GM21723 (cell line): ENCODE data around the gene COL25A1.
"Not testable (repeated sequence)": the region's sequence is repeated elsewhere in the genome, so short reads cannot be mapped to it uniquely, and the experiment has no call there.

Source experiments
- ATAC-seq: cut with Tn5 transposase; IDR thresholded peaks from one replicate; pipeline ENCODE4 v1.9.1; 2021; ENCODE audit warnings: mild to moderate bottlenecking, moderate library complexity; ENCODE audit not compliant: unreplicated experiment

Gene COL25A1

DNA sequence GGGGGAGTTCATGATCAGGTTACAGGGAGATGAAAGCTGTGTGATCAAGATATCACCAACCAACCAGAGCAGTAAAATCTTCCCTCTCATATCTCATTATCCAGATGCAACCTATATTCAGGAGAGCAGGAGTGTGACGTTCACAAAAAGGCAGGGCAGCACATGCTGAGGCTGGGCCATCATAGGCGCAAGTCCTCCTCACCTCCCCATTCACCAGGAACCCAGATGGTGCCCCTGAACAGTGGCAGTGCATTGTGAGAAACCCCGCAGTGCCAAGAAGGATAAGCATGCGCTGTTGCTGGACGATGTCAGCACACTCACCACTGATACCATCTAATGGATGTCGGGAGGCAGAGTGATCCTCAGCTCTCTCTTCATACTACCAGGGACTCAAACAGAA, 170.9 kb downstream of the COL25A1 start:
- no peak for ATAC-seq

- ATAC-seq, result no peak
These were observed 173.9 kb downstream of the COL25A1 start for GRCh38 chr4:109128589-109128988.

GRCh38 chr4:109127866-109128265, 174.6 kb downstream of the COL25A1 start:
- no peak for ATAC-seq

DNA sequence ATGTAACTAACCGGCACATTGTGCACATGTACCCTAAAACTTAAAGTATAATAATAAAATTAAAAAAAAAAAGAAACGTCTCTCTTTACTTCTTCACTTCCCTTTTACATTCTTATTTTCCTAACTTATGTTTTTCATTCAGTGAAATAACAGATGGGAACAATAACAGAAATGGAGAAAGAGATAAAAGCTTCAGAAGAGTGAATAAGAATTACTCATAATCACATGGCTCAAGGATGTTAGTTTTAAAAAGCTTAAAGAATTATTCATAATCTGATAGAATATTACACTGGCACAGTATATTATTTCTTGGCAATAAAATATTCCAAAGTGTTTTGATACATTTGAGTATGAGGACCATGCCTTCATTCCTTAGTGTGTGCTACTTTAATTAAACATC, 175.6 kb downstream of the COL25A1 start:
- ATAC-seq, result no peak

GRCh38 chr4:109125084-109125483, 177.4 kb downstream of the COL25A1 start:
- ATAC-seq, result no peak

- ATAC-seq, result no peak
These were observed 178.5 kb downstream of the COL25A1 start for GRCh38 chr4:109123951-109124350.

- ATAC-seq, result no peak
These were observed 180.9 kb downstream of the COL25A1 start for GRCh38 chr4:109121561-109121960.

DNA sequence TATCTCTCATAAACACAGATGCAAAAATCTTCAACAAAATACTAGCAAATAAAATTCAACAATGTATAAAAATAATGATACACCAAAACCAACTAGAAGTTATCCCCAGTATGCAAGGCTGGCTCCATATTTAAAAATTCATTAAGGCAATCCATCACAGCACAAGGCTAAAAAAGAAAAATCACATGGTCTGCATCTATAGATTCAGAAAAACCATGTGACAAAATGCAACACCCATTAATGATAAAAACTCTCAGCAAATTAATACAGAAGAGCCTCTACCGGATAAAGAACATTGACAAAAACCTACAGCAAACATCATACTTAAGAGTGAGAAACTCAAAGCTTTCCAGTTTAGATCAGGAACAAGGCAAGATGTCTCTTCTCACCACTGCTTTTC, 182.6 kb downstream of the COL25A1 start:
- no peak for ATAC-seq

GRCh38 chr4:109118635-109119034, 183.8 kb downstream of the COL25A1 start:
- no peak for ATAC-seq

DNA sequence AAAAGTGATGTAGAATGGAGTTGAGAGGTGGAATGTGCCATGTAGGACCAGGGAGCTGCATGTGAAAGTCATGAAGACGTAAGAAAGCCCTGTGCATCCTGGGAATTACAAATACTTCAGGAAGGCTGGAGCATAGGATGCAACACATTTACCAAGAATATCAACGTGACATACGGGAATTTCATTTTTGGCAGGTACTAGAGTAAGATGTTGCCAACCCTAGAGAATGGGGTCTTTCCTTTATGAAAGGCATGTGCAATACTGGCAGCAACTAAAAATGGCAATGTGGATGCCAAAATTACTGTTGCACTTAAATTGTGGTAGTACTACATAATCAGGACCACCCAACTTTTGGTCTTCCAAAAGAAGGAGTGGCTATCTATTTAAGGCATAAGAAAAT, 188.0 kb downstream of the COL25A1 start:
- ATAC-seq, result no peak

DNA sequence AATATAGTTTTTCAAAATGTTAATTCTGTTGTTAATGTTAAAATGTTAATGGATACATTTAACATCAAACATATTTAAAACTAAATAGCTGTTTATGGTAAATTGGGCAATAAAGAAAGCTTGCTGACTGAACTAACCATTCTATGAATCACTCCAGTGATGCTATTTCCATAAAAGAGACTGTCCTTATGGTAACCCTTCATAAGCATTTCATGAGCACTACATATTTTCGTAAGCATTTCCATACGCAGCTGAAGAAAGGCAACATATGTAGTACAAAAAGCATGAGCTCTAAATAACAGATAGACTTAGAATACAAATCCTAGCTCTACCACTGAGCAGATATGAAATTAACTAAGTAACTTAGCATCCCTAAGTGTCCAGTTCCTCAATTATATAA, 188.9 kb downstream of the COL25A1 start:
- ATAC-seq, result no peak

DNA sequence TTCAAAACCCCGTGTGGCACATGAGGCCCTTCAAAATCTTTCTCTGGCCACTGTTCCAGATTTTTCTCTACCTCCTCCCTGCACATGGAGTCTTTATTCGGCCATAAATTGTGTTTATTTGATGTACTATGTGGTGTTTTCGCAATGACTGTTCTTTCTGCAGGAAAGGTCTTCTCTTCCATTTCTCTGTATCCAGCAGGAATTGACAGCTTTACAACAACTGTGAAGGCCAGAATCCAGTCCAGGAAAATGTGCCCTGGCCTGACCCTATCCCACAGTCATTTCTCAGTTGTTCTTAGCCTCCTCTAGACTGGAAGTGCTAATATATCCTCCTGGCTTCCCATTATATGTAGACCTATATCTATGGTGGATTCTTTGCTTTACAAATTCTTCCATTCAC, 191.4 kb downstream of the COL25A1 start:
- no peak for ATAC-seq

DNA sequence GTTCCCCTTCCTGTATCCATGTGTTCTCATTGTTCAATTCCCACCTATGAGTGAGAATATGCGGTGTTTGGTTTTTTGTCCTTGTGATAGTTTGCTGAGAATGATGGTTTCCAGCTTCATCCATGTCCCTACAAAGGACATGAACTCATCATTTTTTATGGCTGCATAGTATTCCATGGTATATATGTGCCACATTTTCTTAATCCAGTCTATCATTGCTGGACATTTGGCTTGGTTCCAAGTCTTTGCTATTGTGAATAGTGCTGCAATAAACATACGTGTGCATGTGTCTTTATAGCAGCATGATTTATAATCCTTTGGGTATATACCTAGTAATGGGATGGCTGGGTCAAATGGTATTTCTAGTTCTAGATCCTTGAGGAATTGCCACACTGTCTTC, 194.2 kb downstream of the COL25A1 start:
- not testable (repeated sequence) for ATAC-seq

GRCh38 chr4:109094056-109094455, 208.4 kb downstream of the COL25A1 start:
- no peak for ATAC-seq

DNA sequence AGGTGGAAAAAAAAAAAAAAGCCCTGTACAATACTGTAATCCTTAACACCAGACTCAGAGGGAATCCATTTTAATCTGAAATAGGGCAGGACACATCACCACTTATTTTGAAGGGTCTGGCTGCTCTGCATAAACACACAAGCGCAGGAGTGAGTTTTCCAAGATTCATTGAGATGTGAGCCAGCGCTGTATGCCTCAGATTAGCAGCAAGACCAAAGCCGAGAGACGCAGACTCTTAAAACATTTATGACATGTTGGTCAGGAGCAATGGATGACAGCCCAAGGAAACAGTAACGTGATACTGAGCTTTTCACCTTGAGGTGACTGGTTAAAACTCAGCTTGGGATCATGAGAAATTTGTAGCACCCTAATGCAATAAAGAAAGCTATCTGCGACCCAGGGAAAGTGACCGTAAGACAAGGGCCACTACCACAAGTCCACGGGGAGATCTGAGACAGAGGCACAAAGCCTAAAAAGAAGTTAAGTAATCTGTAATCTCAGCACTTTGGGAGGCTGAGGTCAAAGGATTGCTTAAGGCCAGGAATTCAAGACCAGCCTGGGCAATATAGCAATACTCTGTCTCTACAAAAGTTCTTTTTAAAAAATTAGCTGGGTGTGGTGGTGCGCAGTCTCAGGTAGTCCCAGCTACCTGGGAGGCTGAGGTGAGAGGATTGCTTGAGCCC, 210.6 kb downstream of the COL25A1 start:
- no peak for ATAC-seq

- ATAC-seq, result no peak
These were observed 218.5 kb downstream of the COL25A1 start for GRCh38 chr4:109083911-109084310.

DNA sequence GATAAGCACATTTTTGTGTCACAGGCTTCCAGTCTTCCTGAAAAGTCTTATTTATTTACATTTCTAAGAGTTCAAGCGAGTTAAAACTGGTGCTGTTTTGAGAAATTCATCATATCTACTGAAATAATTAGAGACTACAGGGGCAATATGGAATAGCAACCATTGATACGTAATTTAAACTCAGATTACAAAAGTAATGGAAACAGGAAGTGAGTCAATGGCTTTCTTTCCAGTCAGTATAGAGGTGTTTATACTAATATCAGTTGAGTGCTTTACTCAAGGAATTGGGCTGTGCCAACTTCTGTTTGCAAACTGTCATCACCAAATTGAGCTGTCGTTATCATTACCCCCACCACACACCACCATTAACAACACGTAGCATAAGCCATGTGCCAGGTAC, 222.7 kb downstream of the COL25A1 start:
- no peak for ATAC-seq

GRCh38 chr4:109079201-109079600, 223.3 kb downstream of the COL25A1 start:
- no peak for ATAC-seq

- ATAC-seq, result no peak
These were observed 223.7 kb downstream of the COL25A1 start for GRCh38 chr4:109078724-109079123.

DNA sequence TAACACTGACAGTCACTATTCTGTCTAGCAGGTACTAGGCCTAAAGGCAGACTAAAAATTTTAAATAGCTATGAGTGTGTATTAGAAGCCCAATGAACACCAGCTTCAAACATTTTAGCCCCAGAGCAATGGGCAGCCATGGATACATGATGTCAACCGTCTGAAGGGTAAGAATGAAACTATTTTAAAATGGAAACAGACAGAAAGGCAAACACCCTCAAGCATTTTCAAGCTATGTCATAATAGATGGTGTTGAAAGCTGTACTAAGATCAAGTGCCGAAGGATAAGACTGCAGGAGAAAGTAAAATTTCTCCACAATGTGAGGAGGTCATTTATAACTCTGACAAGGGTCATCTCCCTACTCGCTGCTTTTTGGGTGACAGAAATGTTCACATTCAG, 225.0 kb downstream of the COL25A1 start:
- ATAC-seq, result no peak

DNA sequence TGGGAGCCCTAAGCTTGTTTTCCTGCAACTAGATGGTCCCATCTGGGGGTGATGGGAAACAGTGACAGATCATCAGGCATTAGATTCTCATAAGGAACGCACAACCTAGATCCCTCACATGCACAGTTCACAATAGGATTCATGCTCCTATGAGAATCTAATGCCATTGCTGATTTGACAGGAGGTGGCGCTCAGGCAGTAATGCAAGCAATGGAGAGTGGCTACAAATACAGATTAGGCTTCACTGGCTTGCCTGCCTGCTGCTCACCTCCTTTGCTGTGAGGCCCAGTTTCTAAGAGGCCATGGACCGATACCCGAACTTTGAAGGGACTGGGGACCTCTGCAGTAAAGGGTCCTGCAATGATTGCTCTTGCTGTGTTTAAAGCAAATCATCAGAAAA, 225.7 kb downstream of the COL25A1 start:
- not testable (repeated sequence) for ATAC-seq

DNA sequence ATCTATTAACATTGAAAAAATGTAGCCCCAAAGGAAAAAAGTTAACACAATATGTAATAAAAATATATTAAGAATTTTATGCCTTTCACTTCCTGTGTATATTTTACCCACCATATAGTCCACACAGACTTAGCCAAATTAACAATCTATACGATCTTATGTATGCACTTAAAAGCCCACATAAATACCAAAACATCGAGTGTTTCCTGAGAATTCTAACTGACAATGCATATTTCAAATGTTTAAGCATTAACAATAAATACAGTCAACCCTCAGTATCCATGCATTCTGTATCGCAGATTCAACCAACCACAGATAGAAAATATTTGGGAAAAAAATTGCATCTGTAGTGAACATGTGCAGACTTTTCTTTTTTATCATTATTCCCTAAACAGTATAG, 226.8 kb downstream of the COL25A1 start:
- no peak for ATAC-seq

- ATAC-seq, result no peak
These were observed 229.9 kb downstream of the COL25A1 start for GRCh38 chr4:109072595-109072994.
